Measurements from ENCODE around the gene TTC17. TPM values are rescaled to one million over a fixed set of nuclear protein-coding genes. Genes with fewer than 3 reads are reported as not detected.

The TTC17 gene
- total and polyA plus RNA-seq, 2 donors (not counting 1 experiment from before 2014, with no cell fraction given), result 68.7 to 176 TPM

DNA sequence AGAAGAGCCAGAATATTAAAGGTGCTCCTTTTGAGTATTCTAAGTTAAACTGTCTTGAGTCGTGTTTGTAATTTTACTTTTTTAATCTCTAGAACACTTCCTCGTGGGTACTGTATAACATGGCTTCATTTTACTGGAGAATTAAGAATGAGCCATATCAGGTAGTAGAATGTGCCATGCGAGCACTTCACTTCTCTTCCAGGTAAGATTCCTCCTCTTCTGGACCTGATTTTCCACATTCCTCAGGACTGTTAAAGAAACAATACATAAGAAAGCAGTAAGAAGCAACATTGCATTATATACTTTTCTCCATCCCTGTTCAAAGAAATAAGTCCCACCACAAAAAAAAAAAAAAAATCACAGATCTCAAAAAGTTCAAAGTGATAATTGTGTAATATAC, 37.9 kb downstream of the TTC17 start:
- no peak overlapping the region for H3K27ac Mint-ChIP-seq
- H3K27ac ChIP-seq (ENCODE audit: low read length in 2 of 2), result no peak overlapping the region
- no peak overlapping the region for H3K4me3 Mint-ChIP-seq
- no peaks in the 10 kb centered on the region for H3K27me3 Mint-ChIP-seq
- ATAC-seq (ENCODE audit: low read depth), result no peak
- POLR2A ChIA-PET, result no interaction called here
- no peak overlapping the region for H3K4me2 ChIP-seq (replicated peaks; ENCODE audit: low read depth, low read length, poor library complexity, severe bottlenecking)
- CTCF ChIA-PET, result no interaction called here
- no peaks in the 10 kb centered on the region for H3K9me3 ChIP-seq (ENCODE audit: control extremely low read depth in 1 of 3, control insufficient read depth in 2 of 3, insufficient read depth in 1 of 3, low read length in 2 of 3)
- H3K79me2 ChIP-seq (ENCODE audit: control insufficient read depth, insufficient read depth, low read length), result no peaks in the 10 kb centered on the region
- H3K4me1 Mint-ChIP-seq, result no peaks in the 10 kb centered on the region
- DNase-seq, result no peak
- no peak overlapping the region for H3K9ac ChIP-seq (ENCODE audit: low read length)
- intact Hi-C loops (cut with micrococcal nuclease), result no loop called here
- no peak overlapping the region for H2AFZ ChIP-seq (ENCODE audit: insufficient read depth, low read depth, low read length, poor library complexity, severe bottlenecking)
- H3K36me3 ChIP-seq (replicated peaks in 1 of 2; ENCODE audit: control extremely low read depth in 1 of 2, control insufficient read depth in 1 of 2, extremely low read depth in 1 of 2, insufficient read depth in 2 of 2, low read length in 1 of 2), result peaks cover 47 to 80% of the 10 kb centered on the region in 2 experiments
- no CpG with 5 or more reads among the region's 3 CpGs for WGBS (ENCODE audit: insufficient coverage)
- no peaks in the 10 kb centered on the region for H3K4me1 ChIP-seq (ENCODE audit: control insufficient read depth in 2 of 2, insufficient read depth in 2 of 2, low read length in 2 of 2)
- H3K27me3 ChIP-seq (replicated peaks in 1 of 4; ENCODE audit: control extremely low read depth in 1 of 4, control insufficient read depth in 3 of 4, insufficient read depth in 4 of 4, low read length in 3 of 4), result no peaks in the 10 kb centered on the region
- H3K4me3 ChIP-seq (ENCODE audit: control extremely low read depth in 1 of 5, extremely low read depth in 1 of 5, insufficient read depth in 1 of 5, low read depth in 2 of 5, low read length in 4 of 5), result no peak overlapping the region
- TF ChIP-seq CTCF (IDR thresholded peaks at IDR 0.05) (no peak), EZH2 (IDR thresholded peaks at IDR 0.05; ENCODE audit: borderline replicate concordance, insufficient read depth, low read depth, low read length, poor library complexity, severe bottlenecking) (no peak)
- H3K9me3 Mint-ChIP-seq (ENCODE audit: insufficient read depth), result no peaks in the 10 kb centered on the region
- no peaks in the 10 kb centered on the region for H4K20me1 ChIP-seq (ENCODE audit: control insufficient read depth, insufficient read depth, low read length, poor library complexity, severe bottlenecking)

- intact Hi-C loops (cut with micrococcal nuclease), result no loop called here
- no peaks in the 10 kb centered on the region for H3K27me3 ChIP-seq (replicated peaks in 1 of 4; ENCODE audit: control extremely low read depth in 1 of 4, control insufficient read depth in 3 of 4, insufficient read depth in 4 of 4, low read length in 3 of 4)
- CTCF ChIA-PET, result no interaction called here
- Mint-ChIP-seq H3K4me3 (no peak overlapping the region), H3K9me3 (ENCODE audit: insufficient read depth) (no peaks in the 10 kb centered on the region), H3K27me3 (no peaks in the 10 kb centered on the region), H3K4me1 (no peaks in the 10 kb centered on the region), H3K27ac (no peak overlapping the region)
- H3K4me1 ChIP-seq (ENCODE audit: control insufficient read depth in 2 of 2, insufficient read depth in 2 of 2, low read length in 2 of 2), result no peaks in the 10 kb centered on the region
- no peak overlapping the region for H3K27ac ChIP-seq (ENCODE audit: low read length in 2 of 2)
- peaks cover 42 to 78% of the 10 kb centered on the region in 2 experiments for H3K36me3 ChIP-seq (replicated peaks in 1 of 2; ENCODE audit: control extremely low read depth in 1 of 2, control insufficient read depth in 1 of 2, extremely low read depth in 1 of 2, insufficient read depth in 2 of 2, low read length in 1 of 2)
- no peak overlapping the region for H2AFZ ChIP-seq (ENCODE audit: insufficient read depth, low read depth, low read length, poor library complexity, severe bottlenecking)
- no peak overlapping the region for H3K4me3 ChIP-seq (ENCODE audit: control extremely low read depth in 1 of 5, extremely low read depth in 1 of 5, insufficient read depth in 1 of 5, low read depth in 2 of 5, low read length in 4 of 5)
- DNase-seq (no peak), ATAC-seq (ENCODE audit: low read depth) (no peak)
- no peak overlapping the region for H3K4me2 ChIP-seq (replicated peaks; ENCODE audit: low read depth, low read length, poor library complexity, severe bottlenecking)
- POLR2A ChIA-PET, result no interaction called here
- H3K79me2 ChIP-seq (ENCODE audit: control insufficient read depth, insufficient read depth, low read length), result no peaks in the 10 kb centered on the region
- H3K9ac ChIP-seq (ENCODE audit: low read length), result no peak overlapping the region
- H3K9me3 ChIP-seq (ENCODE audit: control extremely low read depth in 1 of 3, control insufficient read depth in 2 of 3, insufficient read depth in 1 of 3, low read length in 2 of 3), result no peaks in the 10 kb centered on the region
- TF ChIP-seq CTCF (IDR thresholded peaks at IDR 0.05) (no peak), EZH2 (IDR thresholded peaks at IDR 0.05; ENCODE audit: borderline replicate concordance, insufficient read depth, low read depth, low read length, poor library complexity, severe bottlenecking) (no peak)
- H4K20me1 ChIP-seq (ENCODE audit: control insufficient read depth, insufficient read depth, low read length, poor library complexity, severe bottlenecking), result no peaks in the 10 kb centered on the region
- WGBS (ENCODE audit: insufficient coverage), result no CpG with 5 or more reads among the region's 3 CpGs
Observed at GRCh38 chr11:43397251-43397650, 38.5 kb downstream of the TTC17 start.
